HepG2 (cell line): ENCODE data around the gene GLRB. TPM values are rescaled to one million over a fixed set of nuclear protein-coding genes. Genes with fewer than 3 reads are reported as not detected.

ENCODE experiments used
- BRF2 ChIP-seq: sonication (generic); formaldehyde crosslinking; IDR thresholded peaks from 2 replicates; pipeline ENCODE4 v1.8.1; 2022; ENCODE audit warnings: mild to moderate bottlenecking, missing genetic modification reagents
- FOXO1 ChIP-seq: sonication (generic); formaldehyde crosslinking; IDR thresholded peaks from 2 replicates; pipeline ENCODE4 v1.4.0; 2020; ENCODE audit warnings: missing genetic modification reagents
- HMGXB4 ChIP-seq, 2 experiments: sonication (generic) in 1 of 2; formaldehyde crosslinking in 1 of 2; IDR thresholded peaks; 2 replicates each; pipeline versions ENCODE4 v1.4.0 to v1.6.1; 2018 to 2020; ENCODE audit warnings: missing genetic modification reagents in 2 of 2, borderline replicate concordance in 1 of 2, low read depth in 1 of 2, mild to moderate bottlenecking in 1 of 2, missing biosample characterization in 1 of 2
- HNRNPLL ChIP-seq: fragments of 200-400 bp; formaldehyde crosslinking; IDR thresholded peaks from 2 replicates; pipeline ENCODE4 v1.6.1; 2017; ENCODE audit warnings: mild to moderate bottlenecking, low read depth, low read length; ENCODE audit not compliant: poor library complexity, severe bottlenecking
- KDM3A ChIP-seq: IDR thresholded peaks from 2 replicates; pipeline ENCODE4 v1.6.1; 2018; ENCODE audit warnings: low read depth, missing compliant biosample characterization
- KLF9 ChIP-seq: IDR thresholded peaks from 2 replicates; pipeline ENCODE4 v1.6.1; 2016; ENCODE audit warnings: low read depth
- MTF2 ChIP-seq: sonication (generic); formaldehyde crosslinking; IDR thresholded peaks from 2 replicates; pipeline ENCODE4 v1.5.0; 2020; ENCODE audit warnings: missing genetic modification reagents, borderline replicate concordance
- NAIF1 ChIP-seq: sonication (generic); formaldehyde crosslinking; IDR thresholded peaks from 2 replicates; pipeline ENCODE4 v1.5.0; 2020; ENCODE audit warnings: mild to moderate bottlenecking, missing genetic modification reagents, borderline replicate concordance
- SMC3 ChIP-seq: IDR thresholded peaks from 2 replicates; pipeline ENCODE4 v1.6.1; 2011; ENCODE audit warnings: low read length, improper control_type of control experiment
- SRY ChIP-seq: sonication (generic); formaldehyde crosslinking; IDR thresholded peaks from 2 replicates; pipeline ENCODE4 v1.8.0; 2022; ENCODE audit warnings: mild to moderate bottlenecking, missing genetic modification reagents
- TBX3 ChIP-seq: fragments of 450-650 bp; IDR thresholded peaks from 2 replicates; pipeline ENCODE4 v1.6.1; 2017; ENCODE audit warnings: antibody characterized with exemption, mild to moderate bottlenecking, inconsistent platforms, borderline replicate concordance
- TP53 ChIP-seq: sonication (generic); formaldehyde crosslinking; conservative IDR thresholded peaks from 2 replicates; pipeline ENCODE4 v1.4.0; 2020; ENCODE audit warnings: missing genetic modification reagents
- ZBTB20 ChIP-seq: sonication (generic); formaldehyde crosslinking; IDR thresholded peaks from 2 replicates; pipeline ENCODE4 v1.8.1; 2023; ENCODE audit warnings: missing genetic modification reagents, low read depth, mild to moderate bottlenecking, borderline replicate concordance
- ZMYM3 ChIP-seq: sonication (generic); formaldehyde crosslinking; IDR thresholded peaks from 2 replicates; pipeline ENCODE4 v1.5.1; 2020; ENCODE audit warnings: mild to moderate bottlenecking, missing genetic modification reagents
- ZNF143 ChIP-seq: sonication (generic); formaldehyde crosslinking; IDR thresholded peaks from 2 replicates; pipeline ENCODE4 v1.4.0; 2020; ENCODE audit warnings: missing genetic modification reagents
- ZNF230 ChIP-seq: sonication (generic); formaldehyde crosslinking; IDR thresholded peaks from 2 replicates; pipeline ENCODE4 v1.4.0; 2020; ENCODE audit warnings: mild to moderate bottlenecking, missing genetic modification reagents
- ZNF543 ChIP-seq: sonication (generic); formaldehyde crosslinking; IDR thresholded peaks from 2 replicates; pipeline ENCODE4 v1.4.0; 2020; ENCODE audit warnings: mild to moderate bottlenecking, missing genetic modification reagents
- polyA plus RNA-seq, 8 experiments: library from polyadenylated mRNA; depleted of rRNA in 3 of 8; stranded (reverse) in 7 of 8; unstranded in 1 of 8; fragments of >200 nt; fragmentation: Illumina TruSeq in 4 of 8; extraction: Trizol in 4 of 8; gene quantifications; 2 replicates each; pipeline versions ENCODE4 v1.2.1 to v1.2.3, GENCODE V29; 2011 to 2016; ENCODE audit warnings: low read depth in 4 of 8, missing spikeins in 1 of 8, mixed read lengths in 1 of 8; ENCODE audit not compliant: insufficient read depth in 1 of 8
- total RNA-seq, 5 experiments: library from RNA; depleted of rRNA; stranded (reverse); fragments of >200 nt; fragmentation: Illumina TruSeq; extraction: Trizol; gene quantifications; 2 replicates each; pipeline ENCODE4 v1.2.3, GENCODE V29; 2016; ENCODE audit warnings: low read depth in 1 of 5
- TF ChIP-seq, protein P1 (sequence below): sonication (generic); formaldehyde crosslinking; IDR thresholded peaks from 2 replicates; pipeline ENCODE4 v1.9.0; 2022; ENCODE audit warnings: missing genetic modification reagents, mild to moderate bottlenecking, borderline replicate concordance
- TF ChIP-seq, protein P2 (sequence below): sonication (generic); formaldehyde crosslinking; IDR thresholded peaks from 2 replicates; pipeline ENCODE4 v1.4.0; 2020; ENCODE audit warnings: missing genetic modification reagents
- TF ChIP-seq, protein P3 (sequence below): sonication (generic); formaldehyde crosslinking; IDR thresholded peaks from 2 replicates; pipeline ENCODE4 v1.5.1; 2020; ENCODE audit warnings: missing genetic modification reagents, mild to moderate bottlenecking, borderline replicate concordance
- TF ChIP-seq, protein P4 (sequence below): IDR thresholded peaks from 2 replicates; pipeline ENCODE4 v1.6.1; 2012; ENCODE audit warnings: inconsistent platforms

The GLRB gene
- total and polyA plus RNA-seq, 2 of the 13 experiments (the other 11 are each of a cell fraction or from before 2014, with no cell fraction given) = 0.17 to 0.24 TPM

GRCh38 chr4:157075811-157076577 lies at the start of gene GLRB (continued):
- no peak for TF ChIP-seq KDM3A
- TF ChIP-seq SRY (CRISPR knock-in tag) = no peak
- peak; percentile 71; the same call in 1 of the 2 replicates for TF ChIP-seq MTF2 (CRISPR knock-in tag)
- TF ChIP-seq, protein P1, sequence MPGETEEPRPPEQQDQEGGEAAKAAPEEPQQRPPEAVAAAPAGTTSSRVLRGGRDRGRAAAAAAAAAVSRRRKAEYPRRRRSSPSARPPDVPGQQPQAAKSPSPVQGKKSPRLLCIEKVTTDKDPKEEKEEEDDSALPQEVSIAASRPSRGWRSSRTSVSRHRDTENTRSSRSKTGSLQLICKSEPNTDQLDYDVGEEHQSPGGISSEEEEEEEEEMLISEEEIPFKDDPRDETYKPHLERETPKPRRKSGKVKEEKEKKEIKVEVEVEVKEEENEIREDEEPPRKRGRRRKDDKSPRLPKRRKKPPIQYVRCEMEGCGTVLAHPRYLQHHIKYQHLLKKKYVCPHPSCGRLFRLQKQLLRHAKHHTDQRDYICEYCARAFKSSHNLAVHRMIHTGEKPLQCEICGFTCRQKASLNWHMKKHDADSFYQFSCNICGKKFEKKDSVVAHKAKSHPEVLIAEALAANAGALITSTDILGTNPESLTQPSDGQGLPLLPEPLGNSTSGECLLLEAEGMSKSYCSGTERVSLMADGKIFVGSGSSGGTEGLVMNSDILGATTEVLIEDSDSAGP (CRISPR knock-in tag) = no peak
- TF ChIP-seq KLF9 (CRISPR knock-in tag) = no peak
- TF ChIP-seq, protein P2, sequence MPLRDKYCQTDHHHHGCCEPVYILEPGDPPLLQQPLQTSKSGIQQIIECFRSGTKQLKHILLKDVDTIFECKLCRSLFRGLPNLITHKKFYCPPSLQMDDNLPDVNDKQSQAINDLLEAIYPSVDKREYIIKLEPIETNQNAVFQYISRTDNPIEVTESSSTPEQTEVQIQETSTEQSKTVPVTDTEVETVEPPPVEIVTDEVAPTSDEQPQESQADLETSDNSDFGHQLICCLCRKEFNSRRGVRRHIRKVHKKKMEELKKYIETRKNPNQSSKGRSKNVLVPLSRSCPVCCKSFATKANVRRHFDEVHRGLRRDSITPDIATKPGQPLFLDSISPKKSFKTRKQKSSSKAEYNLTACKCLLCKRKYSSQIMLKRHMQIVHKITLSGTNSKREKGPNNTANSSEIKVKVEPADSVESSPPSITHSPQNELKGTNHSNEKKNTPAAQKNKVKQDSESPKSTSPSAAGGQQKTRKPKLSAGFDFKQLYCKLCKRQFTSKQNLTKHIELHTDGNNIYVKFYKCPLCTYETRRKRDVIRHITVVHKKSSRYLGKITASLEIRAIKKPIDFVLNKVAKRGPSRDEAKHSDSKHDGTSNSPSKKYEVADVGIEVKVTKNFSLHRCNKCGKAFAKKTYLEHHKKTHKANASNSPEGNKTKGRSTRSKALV = peak; percentile 71; the same call in 1 of the 2 replicates
- no peak for TF ChIP-seq ZBTB20
- TF ChIP-seq BRF2 (CRISPR knock-in tag) = no peak
- no peak for TF ChIP-seq ZNF143
- TF ChIP-seq TBX3 = no peak
- TF ChIP-seq ZMYM3 (CRISPR knock-in tag) = no peak
- 0 out of 2 replicates have a peak, but pooled peaks have one; percentile 45 for TF ChIP-seq NAIF1 (CRISPR knock-in tag)
- no peak for TF ChIP-seq TP53
- TF ChIP-seq FOXO1 (CRISPR knock-in tag) = no peak
- peak; percentile 99 for TF ChIP-seq HNRNPLL
- TF ChIP-seq ZNF230 (CRISPR knock-in tag) = no peak
- peak in 1 of 2 experiments; percentile 21; a peak in 1 of 4 replicates for TF ChIP-seq HMGXB4 (CRISPR knock-in tag; IDR thresholded peaks at IDR 0.05; ENCODE audit: borderline replicate concordance in 1 of 2, low read depth in 1 of 2)
- TF ChIP-seq, protein P3, sequence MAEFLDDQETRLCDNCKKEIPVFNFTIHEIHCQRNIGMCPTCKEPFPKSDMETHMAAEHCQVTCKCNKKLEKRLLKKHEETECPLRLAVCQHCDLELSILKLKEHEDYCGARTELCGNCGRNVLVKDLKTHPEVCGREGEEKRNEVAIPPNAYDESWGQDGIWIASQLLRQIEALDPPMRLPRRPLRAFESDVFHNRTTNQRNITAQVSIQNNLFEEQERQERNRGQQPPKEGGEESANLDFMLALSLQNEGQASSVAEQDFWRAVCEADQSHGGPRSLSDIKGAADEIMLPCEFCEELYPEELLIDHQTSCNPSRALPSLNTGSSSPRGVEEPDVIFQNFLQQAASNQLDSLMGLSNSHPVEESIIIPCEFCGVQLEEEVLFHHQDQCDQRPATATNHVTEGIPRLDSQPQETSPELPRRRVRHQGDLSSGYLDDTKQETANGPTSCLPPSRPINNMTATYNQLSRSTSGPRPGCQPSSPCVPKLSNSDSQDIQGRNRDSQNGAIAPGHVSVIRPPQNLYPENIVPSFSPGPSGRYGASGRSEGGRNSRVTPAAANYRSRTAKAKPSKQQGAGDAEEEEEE = no peak
- TF ChIP-seq ZNF543 (CRISPR knock-in tag) = no peak
- TF ChIP-seq, protein P4, sequence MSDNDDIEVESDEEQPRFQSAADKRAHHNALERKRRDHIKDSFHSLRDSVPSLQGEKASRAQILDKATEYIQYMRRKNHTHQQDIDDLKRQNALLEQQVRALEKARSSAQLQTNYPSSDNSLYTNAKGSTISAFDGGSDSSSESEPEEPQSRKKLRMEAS = 0 out of 2 replicates have a peak, but pooled peaks have one; percentile 30
- no peak for TF ChIP-seq SMC3
